Thymus (tissue), 14 donors: ENCODE results near the gene LUZP2. TPM values are rescaled to one million over a fixed set of nuclear protein-coding genes. Genes with fewer than 3 reads are reported as not detected.

Source experiments
- DNase-seq, 9 donors: peaks; one replicate each; pipeline ENCODE4 v3.0.0-alpha.2; 2013; ENCODE audit warnings: low spot score in 9 of 9, low read depth in 6 of 9, missing footprints in 1 of 9
- H3K27ac ChIP-seq, 2 donors: one replicate each; pipeline ENCODE4 v1.5.1; 2013; ENCODE audit warnings: control low read depth in 1 of 2, low read depth in 1 of 2, low read length in 1 of 2, mild to moderate bottlenecking in 1 of 2, moderate library complexity in 1 of 2
- H3K27me3 ChIP-seq, 2 donors: one replicate each; pipeline ENCODE4 v1.5.1; 2013; ENCODE audit warnings: low read length in 1 of 2; ENCODE audit not compliant: control insufficient read depth in 2 of 2, insufficient read depth in 1 of 2
- H3K36me3 ChIP-seq, 2 donors: one replicate each; pipeline ENCODE4 v1.5.1; 2013; ENCODE audit warnings: low read length in 1 of 2, mild to moderate bottlenecking in 1 of 2, moderate library complexity in 1 of 2; ENCODE audit not compliant: control insufficient read depth in 2 of 2, insufficient read depth in 2 of 2
- H3K4me1 ChIP-seq, 2 donors: one replicate each; pipeline ENCODE4 v1.5.1; 2013; ENCODE audit warnings: low read length in 2 of 2; ENCODE audit not compliant: control insufficient read depth in 2 of 2, insufficient read depth in 2 of 2
- H3K4me3 ChIP-seq, 2 donors: one replicate each; pipeline ENCODE4 v1.5.1; 2013; ENCODE audit warnings: low read length in 2 of 2, control low read depth in 1 of 2, mild to moderate bottlenecking in 1 of 2
- H3K9me3 ChIP-seq, 2 donors: one replicate each; pipeline ENCODE4 v1.5.1; 2013; ENCODE audit warnings: low read length in 1 of 2, mild to moderate bottlenecking in 1 of 2; ENCODE audit not compliant: control insufficient read depth in 2 of 2, insufficient read depth in 1 of 2
- WGBS: extraction: QIAGEN DNeasy Blood & Tissue Kit; methylation state at CpG from one replicate; pipeline ENCODE4 v1.1.7; 2013; 5-methylcytosine and 5-hydroxymethylcytosine counted together
- long read RNA-seq, 10 donors: transcript quantifications; one replicate each; lab custom pipeline, GENCODE V29; 2026
- polyA plus RNA-seq: library from polyadenylated mRNA; stranded (reverse); fragments of 200-250 nt; gene quantifications from one replicate; pipeline ENCODE4 v1.2.3, GENCODE V29; 2013
- total RNA-seq: library from RNA; stranded (reverse); fragments of 120-200 nt; gene quantifications from one replicate; pipeline ENCODE4 v1.2.4, GENCODE V29; 2013
- donor health status: healthy.

Gene LUZP2
- total RNA-seq (0.19 TPM), polyA plus RNA-seq (0.16 TPM)
- long read RNA-seq, donor 1 = 0 reads
- long read RNA-seq, donor 2 = 0 reads
- long read RNA-seq, donor 3 = 0 reads
- long read RNA-seq, donor 4 = 0 reads
- long read RNA-seq, donor 5 = 0 reads
- long read RNA-seq, donor 6 = 0 reads
- long read RNA-seq, donor 7 = 0 reads
- long read RNA-seq, donor 8 = 0 reads
- long read RNA-seq, donor 9 = 0 reads
- long read RNA-seq, donor 10 = 0 reads

GRCh38 chr11:24496736-24497725 lies at the start of gene LUZP2:
Gene LUZP2, plus strand, starts transcription at chr11:24497053.
- no peak within 1 kb of the TSS for H3K4me3 ChIP-seq
- no peak for DNase-seq
- H3K27ac ChIP-seq = no peak within 1 kb of the TSS
- H3K36me3 ChIP-seq = no peaks in the 10 kb centered on the region
- peaks cover 6 to 26% of the 10 kb centered on the region in 2 donors for H3K27me3 ChIP-seq
- 3% methylated on average over 65 of the region's 65 CpGs for WGBS
- no peaks in the 10 kb centered on the region for H3K4me1 ChIP-seq
- no peaks in the 10 kb centered on the region for H3K9me3 ChIP-seq

GRCh38 chr11:24453129-24453718 lies 43.6 kb upstream of the LUZP2 start:
- Histone ChIP-seq H3K9me3 (no peaks in the 10 kb centered on the region), H3K4me1 (no peaks in the 10 kb centered on the region), H3K4me3 (no peak overlapping the region), H3K36me3 (no peaks in the 10 kb centered on the region), H3K27me3 (no peaks in the 10 kb centered on the region), H3K27ac (no peak overlapping the region)
- WGBS = 90% methylated on average over 3 of the region's 3 CpGs
- DNase-seq = no peak

GRCh38 chr11:24457985-24458384 lies 38.9 kb upstream of the LUZP2 start:
- Histone ChIP-seq H3K4me3 (no peak overlapping the region), H3K4me1 (no peaks in the 10 kb centered on the region), H3K9me3 (no peaks in the 10 kb centered on the region), H3K27ac (no peak overlapping the region), H3K27me3 (no peaks in the 10 kb centered on the region), H3K36me3 (no peaks in the 10 kb centered on the region)
- DNase-seq = no peak

GRCh38 chr11:24470431-24470830 lies 26.4 kb upstream of the LUZP2 start:
- no peaks in the 10 kb centered on the region for H3K9me3 ChIP-seq
- WGBS = 98% methylated on average over 1 of the region's 1 CpG
- no peak overlapping the region for H3K4me3 ChIP-seq
- H3K4me1 ChIP-seq = no peaks in the 10 kb centered on the region
- H3K27ac ChIP-seq = no peak overlapping the region
- H3K36me3 ChIP-seq = no peaks in the 10 kb centered on the region
- H3K27me3 ChIP-seq = no peaks in the 10 kb centered on the region
- DNase-seq = no peak

- DNase-seq = no peak
- Histone ChIP-seq H3K4me1 (no peaks in the 10 kb centered on the region), H3K27me3 (no peaks in the 10 kb centered on the region), H3K27ac (no peak overlapping the region), H3K36me3 (no peaks in the 10 kb centered on the region), H3K9me3 (no peaks in the 10 kb centered on the region), H3K4me3 (no peak overlapping the region)
- 94% methylated on average over 2 of the region's 2 CpGs for WGBS
Measured at GRCh38 chr11:24471084-24471483, 25.8 kb upstream of the LUZP2 start.

- 89% methylated on average over 1 of the region's 1 CpG for WGBS
- Histone ChIP-seq H3K4me1 (no peaks in the 10 kb centered on the region), H3K36me3 (no peaks in the 10 kb centered on the region), H3K4me3 (no peak overlapping the region), H3K27ac (no peak overlapping the region), H3K27me3 (no peaks in the 10 kb centered on the region), H3K9me3 (no peaks in the 10 kb centered on the region)
- DNase-seq = no peak
Measured at GRCh38 chr11:24478718-24479117, 18.1 kb upstream of the LUZP2 start.

GRCh38 chr11:24489477-24489876 lies 7.4 kb upstream of the LUZP2 start:
- Histone ChIP-seq H3K9me3 (no peaks in the 10 kb centered on the region), H3K4me1 (no peaks in the 10 kb centered on the region), H3K27me3 (no peaks in the 10 kb centered on the region), H3K4me3 (no peak overlapping the region), H3K36me3 (no peaks in the 10 kb centered on the region), H3K27ac (no peak overlapping the region)
- DNase-seq = no peak
- WGBS = 90% methylated on average over 4 of the region's 4 CpGs

GRCh38 chr11:24496386-24496735 lies 492 bp upstream of the LUZP2 start:
- DNase-seq = no peak
- H3K27ac ChIP-seq = no peak overlapping the region
- H3K4me3 ChIP-seq = no peak overlapping the region
- no peaks in the 10 kb centered on the region for H3K36me3 ChIP-seq
- 7% methylated on average over 14 of the region's 14 CpGs for WGBS
- H3K27me3 ChIP-seq = peaks cover 6 to 26% of the 10 kb centered on the region in 2 donors
- no peaks in the 10 kb centered on the region for H3K4me1 ChIP-seq
- H3K9me3 ChIP-seq = no peaks in the 10 kb centered on the region

- 74% methylated on average over 3 of the region's 3 CpGs for WGBS
- Histone ChIP-seq H3K4me1 (no peaks in the 10 kb centered on the region), H3K27ac (no peak overlapping the region), H3K36me3 (no peaks in the 10 kb centered on the region), H3K4me3 (no peak overlapping the region), H3K9me3 (no peaks in the 10 kb centered on the region), H3K27me3 (peaks cover 6 to 26% of the 10 kb centered on the region in 2 donors)
- DNase-seq = no peak
Measured at GRCh38 chr11:24497831-24498230, 978 bp downstream of the LUZP2 start.
